Hematopoietic multipotent progenitor cell treated with erythropoietin and hydrocortisone succinate and interleukin-3 and kit ligand, for 4 days (in vitro differentiated cells): ENCODE data around the gene E2F3.

Source experiments
- DNase-seq: peaks from one replicate; pipeline ENCODE4 v3.0.0-alpha.2; 2015

The E2F3 gene

DNA sequence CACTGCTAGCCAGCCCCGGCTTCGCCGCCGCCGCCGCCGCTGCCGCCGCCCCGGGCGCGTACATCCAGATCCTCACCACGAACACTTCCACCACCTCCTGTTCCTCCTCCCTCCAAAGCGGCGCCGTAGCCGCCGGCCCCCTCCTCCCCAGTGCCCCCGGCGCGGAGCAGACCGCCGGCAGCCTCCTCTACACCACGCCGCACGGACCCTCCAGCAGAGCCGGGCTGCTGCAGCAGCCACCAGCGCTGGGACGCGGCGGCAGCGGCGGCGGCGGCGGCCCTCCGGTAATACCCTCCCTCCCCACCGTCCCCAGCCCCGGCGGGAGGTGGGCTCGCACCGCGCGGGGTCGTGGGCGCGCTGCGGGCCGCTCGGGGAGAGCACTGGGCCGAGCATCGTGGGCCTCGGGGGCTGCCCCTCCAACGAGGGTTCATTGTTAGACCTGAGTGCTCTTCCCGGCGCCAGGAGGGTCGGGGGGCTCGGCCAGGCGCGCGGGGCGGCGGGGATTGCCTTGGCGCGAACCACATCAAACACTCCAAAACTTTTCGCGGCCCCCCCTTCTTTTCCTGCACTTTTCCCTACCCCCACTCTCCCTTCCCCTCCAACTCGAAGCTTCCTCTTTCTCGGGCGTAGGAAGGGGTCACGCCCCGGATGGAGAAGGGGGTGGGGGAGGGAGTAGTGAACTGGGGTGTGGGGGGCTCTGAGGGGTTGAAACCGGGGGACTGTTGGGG is 827 bp downstream of the E2F3 start:
- peak; percentile 95 for DNase-seq

DNA sequence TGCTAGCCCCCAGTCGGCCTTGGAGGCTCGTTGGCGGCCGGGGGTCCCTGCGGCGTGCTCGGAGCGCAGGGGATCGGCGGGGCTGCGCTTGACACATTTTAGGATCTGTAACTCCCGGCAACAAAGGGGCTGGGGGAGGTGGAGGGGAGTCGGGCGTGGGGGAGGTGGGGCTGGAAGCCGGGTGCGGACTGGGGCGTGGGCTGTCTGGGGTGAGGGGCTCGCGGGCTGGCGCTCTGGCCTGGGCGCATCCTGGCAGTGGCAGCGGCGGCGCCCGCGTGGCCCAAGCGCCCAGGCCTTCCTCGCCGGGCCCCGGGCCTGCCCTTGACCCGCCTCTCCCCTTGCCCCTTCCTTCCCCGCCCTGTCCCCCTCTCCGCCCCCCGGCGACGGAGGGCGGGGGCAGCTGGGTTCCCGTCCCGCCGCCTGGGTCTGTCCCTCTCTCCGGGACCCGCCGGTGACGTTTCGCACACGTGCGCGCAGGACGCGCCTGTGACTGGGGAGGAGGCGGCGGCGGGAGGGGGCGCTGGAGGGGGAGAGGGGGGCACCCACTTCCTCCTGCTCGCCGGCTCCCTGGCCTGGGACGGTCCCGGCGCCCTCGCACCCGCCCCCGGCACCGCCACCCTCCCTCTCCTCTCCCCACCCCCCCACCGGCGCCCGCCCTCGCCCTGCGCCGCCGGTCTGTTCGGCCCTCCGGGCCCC is 1.5 kb downstream of the E2F3 start:
- peak; percentile 98 for DNase-seq

DNA sequence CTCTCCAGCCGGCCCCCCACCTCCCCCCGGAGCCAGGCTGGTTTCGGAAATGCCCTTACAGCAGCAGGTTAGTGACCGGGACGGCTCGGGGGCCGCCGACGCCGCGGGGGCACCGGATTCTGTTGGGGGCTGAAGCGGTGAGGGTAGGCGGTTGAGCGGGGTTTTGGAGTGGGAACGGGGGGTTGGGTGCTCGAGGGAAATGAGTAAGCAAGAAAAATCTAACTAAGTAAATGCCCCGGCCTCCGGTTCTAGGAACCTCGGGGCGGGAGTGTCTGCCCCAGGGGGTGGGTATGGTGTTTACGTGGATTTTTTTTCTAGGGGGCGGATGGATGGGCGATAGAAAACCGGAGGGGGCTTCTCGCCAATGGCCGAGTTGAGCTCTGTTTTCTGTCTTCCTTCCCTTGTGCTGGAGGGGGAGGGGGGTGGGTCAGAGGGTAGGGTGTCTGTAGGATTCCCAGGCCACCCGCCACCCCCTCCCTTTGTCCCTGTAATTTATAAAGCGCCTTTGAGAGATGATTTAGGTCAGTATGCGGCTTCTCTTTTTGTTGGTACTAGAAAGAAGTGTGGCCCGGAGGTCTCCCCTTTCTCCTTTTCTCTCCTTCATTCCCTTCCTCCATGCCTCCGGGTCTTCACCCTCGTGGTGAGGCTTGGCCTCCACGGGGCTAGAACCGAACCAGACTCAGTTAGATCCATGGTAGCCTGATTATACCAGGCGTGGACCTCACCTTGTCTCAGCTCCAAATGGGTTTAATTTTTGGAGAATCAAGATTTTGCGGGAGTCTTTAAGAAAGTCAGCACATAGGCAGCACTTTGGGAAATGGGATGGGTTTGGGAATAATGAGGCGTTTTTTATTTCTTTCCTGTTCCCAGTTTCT is 2.3 kb downstream of the E2F3 start:
- DNase-seq: peak; percentile 94

DNA sequence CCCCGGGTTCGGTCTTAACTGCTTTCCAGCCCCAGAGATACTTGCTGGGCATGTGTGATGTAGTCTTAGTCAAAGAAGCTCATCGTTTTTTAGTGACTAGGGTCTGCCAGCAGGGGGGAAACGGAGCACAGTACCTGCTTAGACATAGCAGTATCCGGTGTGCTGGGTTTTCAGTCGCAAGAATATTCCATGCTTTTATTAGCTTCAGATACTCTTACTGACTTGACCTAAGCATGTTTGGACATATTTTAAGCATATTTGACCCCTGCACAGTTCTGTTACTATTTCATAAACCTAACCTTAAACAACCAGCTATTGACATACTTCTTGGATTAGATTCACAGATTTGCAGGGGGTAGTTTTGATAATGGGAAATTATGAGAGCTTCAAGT is 3.0 kb downstream of the E2F3 start:
- DNase-seq: peak; percentile 94

DNA sequence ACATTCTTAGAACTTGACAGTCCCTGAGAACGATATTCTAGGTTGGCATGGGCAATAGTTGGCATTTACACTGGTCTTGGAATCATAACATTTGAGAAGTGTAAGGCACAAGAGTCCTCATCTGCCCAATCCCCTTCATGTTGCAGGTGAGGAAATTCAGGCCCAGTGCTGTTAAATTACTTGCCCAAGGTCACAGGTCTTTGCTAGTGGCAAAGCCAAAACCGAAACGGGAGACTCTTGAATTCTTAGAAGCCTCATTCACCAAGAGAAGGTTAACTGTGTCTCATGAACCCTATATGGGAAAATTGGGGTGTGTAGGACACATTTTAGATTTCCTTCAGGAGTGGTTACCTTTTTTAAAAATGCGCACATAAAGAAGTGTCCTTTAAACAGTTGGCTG is 7.2 kb downstream of the E2F3 start:
- no peak for DNase-seq

DNA sequence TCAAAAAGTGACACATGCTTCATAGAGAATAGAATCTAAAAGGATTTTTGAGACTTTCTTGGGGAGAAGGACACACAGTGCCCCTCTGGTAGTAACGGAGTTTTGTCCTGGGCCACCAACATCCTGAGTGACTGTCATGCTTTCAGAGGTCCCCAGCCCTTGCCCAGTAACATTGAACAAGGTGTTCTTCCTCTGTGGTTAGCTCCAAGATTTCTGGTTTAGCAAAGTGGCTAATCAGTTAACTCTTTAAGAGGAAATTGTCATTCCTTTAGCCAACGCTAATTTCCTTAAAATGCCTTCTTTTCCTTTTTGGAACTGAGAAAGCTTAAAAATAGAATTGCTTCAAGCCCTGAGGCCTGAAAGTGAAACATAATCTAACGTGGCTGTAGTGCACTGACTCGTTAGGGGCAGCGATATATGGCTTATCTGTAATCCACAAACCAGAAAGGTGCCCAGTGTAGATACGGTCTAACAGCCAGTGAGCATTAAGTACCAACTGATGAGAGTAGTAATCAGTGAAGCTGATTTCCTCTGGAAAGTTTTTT is 7.8 kb downstream of the E2F3 start:
- DNase-seq: peak; percentile 92

DNA sequence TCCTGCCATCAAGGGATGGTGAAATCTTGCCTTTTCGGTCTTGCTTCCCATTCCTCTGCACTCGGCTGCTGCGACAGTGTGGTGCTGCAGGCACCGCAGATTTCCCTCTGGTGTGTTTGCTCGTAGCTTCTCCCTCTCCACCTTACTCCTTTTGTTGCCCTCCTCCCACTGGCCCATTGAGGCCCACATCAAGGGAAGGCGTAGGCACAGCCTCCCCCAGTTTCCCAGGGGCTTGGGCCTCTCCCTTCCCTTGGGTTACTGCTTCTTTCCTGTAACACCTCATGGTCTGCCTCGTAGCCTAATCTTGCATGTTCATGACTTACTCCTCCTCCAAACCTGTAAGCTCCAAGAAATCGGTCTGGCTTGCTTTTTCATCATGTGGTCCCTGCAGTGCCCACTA is 9.9 kb downstream of the E2F3 start:
- peak; percentile 38 for DNase-seq

DNA sequence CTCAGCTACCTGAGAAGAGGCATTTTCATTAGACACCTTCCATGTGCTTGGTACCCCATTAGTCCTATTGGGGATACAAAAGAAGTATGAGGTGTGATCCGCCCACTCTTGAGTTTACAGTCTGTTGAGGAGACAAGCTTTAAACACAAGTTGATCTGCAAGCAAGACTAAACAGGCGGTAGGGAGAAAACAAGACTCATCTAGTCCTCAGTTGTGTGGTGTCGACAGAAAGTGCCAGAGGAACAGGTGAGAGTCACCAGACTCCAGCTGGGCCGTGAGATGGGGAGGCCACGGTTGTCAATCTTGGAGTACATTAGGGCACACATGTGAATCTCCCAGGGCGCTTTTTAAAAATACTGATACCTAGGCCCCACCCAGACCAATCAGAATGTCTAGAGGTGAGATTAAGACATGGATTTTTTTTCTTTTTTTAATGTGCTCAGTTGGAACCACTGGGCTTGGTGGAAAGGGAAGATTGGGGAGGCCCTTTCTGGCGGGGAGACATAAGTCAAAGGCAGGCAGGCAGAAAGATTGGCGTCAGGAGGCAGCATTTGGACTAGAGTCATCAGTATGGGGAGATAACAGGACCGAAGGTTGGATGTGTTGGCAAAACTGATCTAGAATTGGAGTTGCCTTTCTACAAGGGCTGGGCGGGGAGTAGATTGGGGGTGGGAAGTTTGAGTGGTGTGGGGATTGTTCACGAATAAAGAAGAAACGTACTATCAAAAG is 10.4 kb downstream of the E2F3 start:
- DNase-seq: peak; percentile 29

DNA sequence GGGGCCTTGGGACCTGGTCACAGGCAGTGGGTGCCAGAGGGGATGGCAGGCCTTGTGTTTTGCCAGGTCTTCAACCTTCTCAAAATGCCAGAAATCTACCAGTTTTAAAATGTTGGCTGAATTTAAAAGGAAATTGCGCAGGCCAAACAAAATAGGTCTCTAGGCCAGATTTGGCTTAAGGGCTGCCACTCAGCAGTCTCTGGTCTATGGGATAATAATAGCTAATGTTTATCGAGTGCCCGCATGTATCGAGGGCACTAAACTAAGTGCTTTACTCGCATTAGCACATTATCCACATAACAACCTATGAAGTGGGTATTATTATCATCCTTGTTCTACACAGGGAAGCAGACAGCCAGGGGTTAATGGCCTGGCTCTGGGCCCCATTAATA is 11.0 kb downstream of the E2F3 start:
- DNase-seq: no peak

DNA sequence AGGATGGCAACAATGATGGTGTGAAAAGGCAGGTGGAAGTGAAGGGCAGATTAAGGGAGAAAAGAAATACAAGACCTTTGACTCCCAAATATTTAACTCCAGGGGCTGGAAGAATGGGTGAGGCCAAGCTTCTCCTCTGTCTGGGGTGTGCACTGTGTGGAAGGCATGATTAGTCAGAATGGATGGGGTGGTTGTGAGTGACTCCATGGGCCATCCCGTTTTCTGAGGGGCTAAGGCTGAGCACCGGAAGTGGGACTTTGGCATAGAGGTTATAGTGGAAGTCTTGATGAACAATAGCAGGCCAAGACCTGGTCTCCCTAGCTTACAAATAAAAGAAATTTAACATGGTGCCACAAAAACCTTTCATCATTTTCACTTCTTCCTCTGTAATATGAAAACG is 12.1 kb downstream of the E2F3 start:
- DNase-seq: no peak

DNA sequence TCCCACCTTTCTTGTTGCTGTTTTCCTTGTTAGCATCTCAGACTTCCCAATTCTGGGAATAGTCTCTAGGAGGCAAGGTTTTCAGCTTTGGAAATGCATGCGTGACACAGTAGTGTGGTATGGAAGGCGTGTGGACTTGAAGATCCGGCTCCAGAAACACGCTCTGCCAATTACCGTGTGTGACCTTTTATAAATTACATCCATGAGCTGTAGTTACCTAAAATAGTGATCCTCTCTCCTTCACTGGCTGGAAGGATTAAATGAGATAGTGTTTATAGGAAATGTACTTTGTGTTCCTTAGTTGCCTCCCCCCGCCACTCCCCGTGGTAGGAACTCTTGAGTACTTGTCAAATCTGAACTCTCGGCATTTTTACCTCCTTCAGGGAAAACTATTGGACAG is 13.0 kb downstream of the E2F3 start:
- no peak for DNase-seq

DNA sequence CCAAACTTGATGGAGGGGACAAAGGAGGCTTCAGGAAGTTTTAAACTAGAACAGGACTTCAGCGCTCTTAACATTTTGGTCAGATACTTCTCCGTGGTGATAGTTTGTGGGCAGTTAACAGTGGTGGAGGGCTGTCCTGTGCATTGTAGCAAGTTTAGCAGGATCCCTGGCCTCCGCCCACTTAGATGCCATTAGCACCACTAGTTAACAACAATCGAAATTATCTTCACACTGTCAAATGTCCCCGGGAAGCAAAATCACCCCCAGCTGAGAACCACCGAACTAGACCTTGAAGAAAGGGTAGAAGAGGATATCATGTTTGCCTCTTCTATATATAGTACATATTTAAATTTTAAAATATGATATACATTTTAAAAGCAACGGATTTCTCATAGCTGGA is 13.6 kb downstream of the E2F3 start:
- no peak for DNase-seq

DNA sequence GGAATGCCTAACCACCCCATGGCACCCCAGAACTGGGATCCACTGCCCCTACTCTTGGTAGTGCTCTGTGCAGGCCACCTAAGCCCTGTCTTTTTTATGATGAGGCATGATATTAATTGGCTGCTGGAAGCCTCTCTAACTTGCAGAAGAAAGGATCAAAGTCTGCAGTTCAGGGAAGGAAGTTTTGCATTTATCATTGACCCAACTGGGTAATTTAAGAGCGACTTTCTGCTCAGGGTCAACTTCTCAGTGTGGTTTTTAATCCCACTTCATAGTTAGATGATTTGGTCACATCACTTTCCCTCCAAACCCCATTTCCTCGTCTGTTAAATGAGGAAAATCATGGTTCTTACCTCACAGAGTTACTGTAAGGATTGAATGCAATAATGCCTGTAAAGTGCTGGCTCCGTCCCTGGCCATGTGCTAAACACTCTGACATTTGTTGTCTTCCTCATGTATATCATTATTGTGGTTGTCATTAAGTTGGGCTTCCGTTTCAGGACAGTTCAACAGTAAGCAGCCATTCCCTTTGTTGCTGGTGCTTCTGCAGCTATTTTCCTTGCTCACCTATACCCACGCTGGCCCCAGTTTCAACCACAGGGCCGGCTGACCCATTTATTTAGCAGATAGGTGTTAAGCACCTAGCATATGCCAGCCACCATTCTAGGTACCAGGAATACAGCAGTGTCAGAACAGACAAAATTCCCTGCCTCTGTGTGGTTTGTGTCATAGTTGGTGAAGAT is 14.2 kb downstream of the E2F3 start:
- DNase-seq: no peak

DNA sequence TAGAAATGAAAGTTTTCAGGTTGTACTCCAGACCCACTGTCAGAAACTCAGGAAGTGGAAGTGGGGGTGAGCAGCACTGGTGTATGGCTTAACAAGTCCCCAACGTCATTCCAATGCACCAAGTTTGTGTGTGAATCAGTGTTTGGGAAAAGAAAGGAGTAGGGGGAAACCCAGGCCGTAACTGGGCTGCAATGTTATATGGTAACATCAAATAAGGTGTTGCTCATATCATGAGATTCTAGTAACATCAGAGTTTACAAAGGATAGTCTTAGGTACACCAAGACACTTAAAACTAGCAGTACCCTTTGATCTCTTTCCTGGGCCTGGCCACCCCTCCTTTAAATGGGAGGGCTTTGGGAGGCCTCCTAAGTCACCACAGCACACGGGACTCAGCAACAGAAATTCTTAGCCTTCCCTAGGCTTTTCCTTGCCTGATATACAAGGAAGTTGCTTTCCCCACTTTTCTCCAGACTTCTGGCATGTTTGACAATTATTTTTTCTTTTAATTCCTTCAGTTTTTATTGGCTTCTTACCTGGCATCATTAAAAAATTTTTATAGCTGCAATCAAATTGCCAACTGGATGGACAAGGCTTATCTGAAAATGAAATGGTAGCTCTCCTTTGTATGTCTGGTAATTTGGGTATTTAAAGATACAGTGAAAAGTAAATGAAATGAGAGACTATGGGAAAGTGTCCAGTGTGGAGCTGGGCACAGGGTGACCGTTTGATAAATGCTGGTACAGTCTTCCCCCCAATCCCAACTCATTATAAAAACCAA is 15.1 kb downstream of the E2F3 start:
- no peak for DNase-seq

DNA sequence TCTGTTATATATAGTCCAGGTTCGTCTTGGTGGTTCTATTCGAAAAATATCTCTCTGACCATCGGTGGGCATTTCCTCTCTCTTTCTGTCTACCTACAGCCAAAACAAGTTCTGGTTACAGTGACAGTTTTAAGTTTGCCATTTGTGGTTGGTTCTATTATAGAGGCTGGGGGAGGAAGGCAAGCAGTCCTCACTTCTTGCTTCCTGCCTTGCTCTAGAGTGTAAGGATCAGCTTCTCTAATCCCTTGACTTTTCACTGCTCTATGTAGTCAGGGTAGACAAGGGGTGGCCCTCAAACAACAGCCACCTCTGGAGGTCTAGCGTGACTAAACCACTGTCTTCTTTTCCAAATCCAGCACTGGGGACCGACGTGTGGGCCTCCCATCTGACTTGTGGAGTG is 16.1 kb downstream of the E2F3 start:
- DNase-seq: peak; percentile 75

DNA sequence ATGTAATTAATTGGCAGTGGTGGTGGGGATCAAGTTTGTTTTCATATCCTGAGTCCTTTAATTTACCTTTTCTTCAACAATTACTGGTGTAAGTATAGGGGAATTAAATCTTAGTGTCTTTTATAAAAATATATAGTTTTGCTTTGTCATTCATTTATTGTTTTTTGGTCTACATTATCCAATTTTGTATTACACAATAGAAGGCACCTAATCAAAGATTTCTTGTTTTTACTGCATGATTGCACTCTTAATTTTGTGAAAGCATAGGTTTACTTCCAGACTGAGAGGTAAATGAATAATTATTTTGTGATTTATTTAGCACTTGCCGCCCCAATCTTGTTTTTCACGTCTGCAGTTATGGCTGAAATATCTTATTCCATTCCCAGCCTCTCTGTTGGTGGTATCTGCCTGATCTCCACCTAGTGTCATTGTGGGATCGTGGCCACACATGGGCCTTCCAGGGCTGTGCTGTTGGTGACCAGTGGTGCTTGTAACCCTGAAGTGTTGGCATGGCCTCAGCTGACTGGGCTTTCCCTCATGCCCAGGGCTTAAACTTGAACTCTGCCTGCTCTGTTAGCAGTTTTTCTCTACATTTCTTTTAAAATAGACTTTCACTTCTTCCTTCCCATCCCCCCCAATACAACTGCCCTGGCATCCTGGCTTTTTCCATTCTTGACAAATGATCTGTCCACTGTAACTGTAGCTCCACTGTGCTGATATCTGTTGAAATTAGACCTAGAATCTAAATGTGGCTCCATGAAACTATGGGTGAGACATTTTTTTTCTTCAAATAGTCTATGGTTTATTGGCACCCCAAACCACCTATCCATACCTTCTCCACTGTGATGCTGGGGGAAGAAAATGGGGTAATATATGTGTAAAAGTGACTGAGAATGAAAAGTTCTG is 24.8 kb downstream of the E2F3 start:
- DNase-seq: peak; percentile 49

DNA sequence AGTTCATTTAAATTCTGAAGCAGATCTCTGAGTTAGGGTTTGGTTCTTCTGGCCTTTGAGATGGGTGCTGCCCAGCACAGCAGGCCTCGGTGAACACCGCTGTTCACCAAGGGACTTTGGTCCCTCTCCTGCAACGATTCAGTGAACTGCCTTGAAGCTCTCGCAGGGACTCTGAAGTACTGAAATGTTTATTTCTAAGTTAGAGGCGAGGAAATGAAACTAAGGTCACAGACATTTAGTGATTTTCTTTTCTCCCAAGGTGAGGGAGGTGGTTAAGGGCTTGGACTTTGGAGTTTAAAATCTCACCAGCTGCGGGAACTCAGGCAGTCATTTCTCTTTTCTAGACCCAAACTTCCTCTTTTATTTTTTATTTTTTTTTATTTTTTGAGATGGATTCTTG is 26.2 kb downstream of the E2F3 start:
- peak; percentile 46 for DNase-seq

DNA sequence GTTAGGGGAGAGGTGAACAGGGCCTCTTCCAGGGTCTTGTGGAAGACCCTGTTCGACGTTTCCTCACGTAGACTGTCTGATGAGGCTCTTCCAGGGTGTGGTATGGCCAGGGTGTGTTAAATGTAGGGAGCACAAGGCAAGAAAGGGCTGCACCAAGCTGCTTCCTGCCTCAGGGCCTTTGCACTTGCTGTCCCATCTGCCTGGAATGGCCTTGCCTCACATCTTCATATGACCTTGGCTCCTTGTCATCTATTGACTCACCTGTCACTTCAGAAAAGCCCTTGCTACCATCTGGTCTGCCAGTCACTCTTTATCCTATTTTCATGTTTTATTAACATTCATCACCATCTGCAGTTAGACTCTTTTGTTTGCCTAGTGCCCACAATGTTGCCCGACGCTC is 31.0 kb downstream of the E2F3 start:
- no peak for DNase-seq

DNA sequence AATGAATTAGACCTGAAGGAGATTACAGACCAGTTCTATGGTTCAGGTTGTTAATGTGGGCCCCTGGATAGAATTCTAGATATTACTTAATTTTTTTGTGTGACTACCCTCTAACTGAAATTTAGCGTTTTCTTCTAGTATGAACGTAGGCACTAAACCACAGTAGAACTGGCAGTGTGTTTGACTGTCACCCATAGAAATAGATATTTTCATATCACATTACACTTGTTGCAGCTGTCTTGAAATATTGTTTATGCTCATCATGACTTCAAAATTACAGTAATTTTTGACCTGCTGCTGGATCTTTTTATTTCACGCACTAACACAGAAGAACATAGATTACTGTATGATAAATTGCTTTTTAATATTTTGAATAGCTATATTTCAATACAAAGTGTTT is 31.6 kb downstream of the E2F3 start:
- no peak for DNase-seq

DNA sequence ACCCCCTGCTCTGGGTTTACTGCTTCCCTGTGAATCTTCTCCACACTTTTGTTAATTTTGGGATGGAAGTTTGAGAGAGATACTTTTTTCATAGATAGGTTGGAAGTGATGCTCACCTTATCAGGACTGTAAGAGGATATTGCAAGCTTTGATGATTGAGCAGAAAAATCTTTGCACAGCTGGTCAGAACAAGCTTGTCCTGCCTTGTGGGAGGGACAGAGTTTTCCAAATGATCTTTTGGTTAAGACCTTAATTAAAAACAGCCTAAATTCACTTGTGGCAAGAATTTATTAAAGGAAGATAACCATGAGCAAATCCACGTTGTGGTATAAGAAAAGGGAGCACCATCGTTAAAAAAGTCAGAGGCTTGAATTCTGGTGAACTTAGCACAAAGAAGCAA is 32.2 kb downstream of the E2F3 start:
- DNase-seq: no peak
